ENCODE results near the gene ERGIC1.

GRCh38 chr5:172972552-172972951 is 138.5 kb downstream of the ERGIC1 start:
- TF ChIP-seq POLR2A (IDR thresholded peaks at IDR 0.05) (no peak), CTCF (IDR thresholded peaks at IDR 0.05) (no peak)

All from body of pancreas (tissue), 4 donors.